Endothelial cell (in vitro differentiated cells): ENCODE results near the gene KY. TPM values are rescaled to one million over a fixed set of nuclear protein-coding genes. Genes with fewer than 3 reads are reported as not detected.
"Not testable (repeated sequence)": the region's sequence is repeated elsewhere in the genome, so short reads cannot be mapped to it uniquely, and the experiment has no call there.

Experiments
- DNase-seq: peaks from one replicate; pipeline ENCODE4 v3.0.0; 2021; ENCODE audit warnings: low spot score
- H3K27ac Mint-ChIP-seq: one replicate; pipeline ENCODE4 v1.8.0; 2021; ENCODE audit warnings: mixed read lengths, inconsistent platforms; ENCODE audit not compliant: unreplicated experiment
- H3K27me3 Mint-ChIP-seq: one replicate; pipeline ENCODE4 v1.8.0; 2021; ENCODE audit warnings: mild to moderate bottlenecking, moderate library complexity, mixed read lengths, inconsistent platforms; ENCODE audit not compliant: unreplicated experiment
- H3K36me3 Mint-ChIP-seq: one replicate; pipeline ENCODE4 v1.8.0; 2021; ENCODE audit warnings: mild to moderate bottlenecking, low read depth, mixed read lengths, inconsistent platforms; ENCODE audit not compliant: unreplicated experiment
- H3K4me1 Mint-ChIP-seq: one replicate; pipeline ENCODE4 v1.8.0; 2021; ENCODE audit warnings: mild to moderate bottlenecking, mixed read lengths, inconsistent platforms; ENCODE audit not compliant: unreplicated experiment
- H3K4me3 Mint-ChIP-seq: one replicate; pipeline ENCODE4 v1.8.0; 2021; ENCODE audit warnings: mild to moderate bottlenecking, mixed read lengths, inconsistent platforms; ENCODE audit not compliant: unreplicated experiment
- H3K9me3 Mint-ChIP-seq: one replicate; pipeline ENCODE4 v1.8.0; 2021; ENCODE audit warnings: mixed read lengths, inconsistent platforms; ENCODE audit not compliant: unreplicated experiment
- total RNA-seq: library from RNA; stranded (reverse); fragmentation: NEBNext Ultra II Directional; extraction: Animal tissue kit (Norgen Biotek cat#: 25700); gene quantifications from one replicate; pipeline ENCODE4 v1.2.1, GENCODE V29; 2021; ENCODE audit not compliant: unreplicated experiment
- TF ChIP-seq, protein P1 (sequence below): fragments of 200-600 bp; sonication (generic); IDR thresholded peaks from one replicate; pipeline ENCODE4 v1.5.0; 2021; ENCODE audit warnings: antibody characterized with exemption; ENCODE audit not compliant: unreplicated experiment

KY gene
- total RNA-seq, 1 donor from 2014 or later: not detected

DNA sequence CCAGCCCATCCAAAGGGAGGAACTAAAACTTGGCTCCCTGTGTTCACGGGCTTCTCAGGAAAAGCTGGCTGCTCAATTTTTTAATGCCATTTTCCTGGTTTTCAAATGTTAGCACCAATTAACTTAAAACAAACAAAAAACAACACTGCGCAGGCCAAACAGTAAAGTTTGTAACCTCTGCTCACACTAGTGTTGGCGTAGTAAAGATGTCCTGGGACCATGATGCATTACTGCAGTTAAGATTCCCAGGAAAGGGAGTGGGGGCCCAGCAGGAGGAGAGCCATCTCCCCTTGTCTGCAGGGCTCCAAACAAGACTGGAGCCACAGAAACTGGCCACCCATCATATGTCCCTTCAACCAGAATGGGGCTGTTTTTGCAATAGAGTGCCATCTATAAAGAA, 74.0 kb downstream of the KY start:
- Mint-ChIP-seq H3K9me3 (no peaks in the 10 kb centered on the region), H3K27ac (no peak overlapping the region), H3K4me3 (no peak overlapping the region), H3K4me1 (peaks cover 5% of the 10 kb centered on the region), H3K36me3 (no peaks in the 10 kb centered on the region), H3K27me3 (peaks cover 3% of the 10 kb centered on the region)
- TF ChIP-seq, protein P1, sequence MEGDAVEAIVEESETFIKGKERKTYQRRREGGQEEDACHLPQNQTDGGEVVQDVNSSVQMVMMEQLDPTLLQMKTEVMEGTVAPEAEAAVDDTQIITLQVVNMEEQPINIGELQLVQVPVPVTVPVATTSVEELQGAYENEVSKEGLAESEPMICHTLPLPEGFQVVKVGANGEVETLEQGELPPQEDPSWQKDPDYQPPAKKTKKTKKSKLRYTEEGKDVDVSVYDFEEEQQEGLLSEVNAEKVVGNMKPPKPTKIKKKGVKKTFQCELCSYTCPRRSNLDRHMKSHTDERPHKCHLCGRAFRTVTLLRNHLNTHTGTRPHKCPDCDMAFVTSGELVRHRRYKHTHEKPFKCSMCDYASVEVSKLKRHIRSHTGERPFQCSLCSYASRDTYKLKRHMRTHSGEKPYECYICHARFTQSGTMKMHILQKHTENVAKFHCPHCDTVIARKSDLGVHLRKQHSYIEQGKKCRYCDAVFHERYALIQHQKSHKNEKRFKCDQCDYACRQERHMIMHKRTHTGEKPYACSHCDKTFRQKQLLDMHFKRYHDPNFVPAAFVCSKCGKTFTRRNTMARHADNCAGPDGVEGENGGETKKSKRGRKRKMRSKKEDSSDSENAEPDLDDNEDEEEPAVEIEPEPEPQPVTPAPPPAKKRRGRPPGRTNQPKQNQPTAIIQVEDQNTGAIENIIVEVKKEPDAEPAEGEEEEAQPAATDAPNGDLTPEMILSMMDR: no peak
- no peak for DNase-seq

GRCh38 chr3:134576426-134576825, 74.4 kb downstream of the KY start:
- DNase-seq: no peak
- peaks cover 3% of the 10 kb centered on the region for H3K27me3 Mint-ChIP-seq
- no peak overlapping the region for H3K27ac Mint-ChIP-seq
- H3K36me3 Mint-ChIP-seq: no peaks in the 10 kb centered on the region
- peaks cover 5% of the 10 kb centered on the region for H3K4me1 Mint-ChIP-seq
- H3K4me3 Mint-ChIP-seq: no peak overlapping the region
- TF ChIP-seq, protein P1: no peak
- H3K9me3 Mint-ChIP-seq: no peaks in the 10 kb centered on the region

- H3K27me3 Mint-ChIP-seq, H3K9me3 Mint-ChIP-seq, H3K4me3 Mint-ChIP-seq, H3K4me1 Mint-ChIP-seq, H3K27ac Mint-ChIP-seq, DNase-seq: not testable (repeated sequence)
- H3K36me3 Mint-ChIP-seq: peaks cover 21% of the 10 kb centered on the region
These were observed 80.9 kb downstream of the KY start for GRCh38 chr3:134569899-134570298.

GRCh38 chr3:134568790-134569189, 82.0 kb downstream of the KY start:
- no peak for DNase-seq
- Mint-ChIP-seq H3K27me3 (peaks cover 3% of the 10 kb centered on the region), H3K9me3 (peaks cover 9% of the 10 kb centered on the region), H3K4me1 (no peaks in the 10 kb centered on the region), H3K36me3 (peaks cover 23% of the 10 kb centered on the region), H3K4me3 (no peak overlapping the region), H3K27ac (no peak overlapping the region)
- TF ChIP-seq, protein P1: no peak

DNA sequence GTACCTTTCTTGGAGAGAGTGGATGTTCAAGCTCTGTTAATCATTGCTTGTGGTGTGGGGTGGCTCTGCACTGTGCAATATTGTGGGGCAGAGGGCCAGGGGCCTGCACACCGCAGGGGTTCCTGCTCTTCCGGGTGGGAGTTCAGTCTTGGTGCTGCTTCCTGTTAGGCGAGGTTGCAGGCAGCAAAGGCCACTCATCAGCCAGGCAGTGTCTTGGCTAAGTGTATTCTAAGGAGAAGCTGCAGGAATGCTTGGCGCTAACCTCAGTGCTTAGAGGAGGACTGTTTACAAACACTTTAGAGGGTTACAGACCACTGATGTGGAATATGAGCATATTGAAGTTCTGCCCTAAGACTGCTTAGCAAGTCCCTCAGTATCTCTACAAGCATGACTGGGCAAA, 83.2 kb downstream of the KY start:
- H3K36me3 Mint-ChIP-seq: peaks cover 24% of the 10 kb centered on the region
- H3K4me3 Mint-ChIP-seq: no peak overlapping the region
- H3K9me3 Mint-ChIP-seq: peaks cover 9% of the 10 kb centered on the region
- no peak for DNase-seq
- TF ChIP-seq, protein P1: no peak
- peaks cover 4% of the 10 kb centered on the region for H3K27me3 Mint-ChIP-seq
- peaks cover 6% of the 10 kb centered on the region for H3K4me1 Mint-ChIP-seq
- H3K27ac Mint-ChIP-seq: no peak overlapping the region

DNA sequence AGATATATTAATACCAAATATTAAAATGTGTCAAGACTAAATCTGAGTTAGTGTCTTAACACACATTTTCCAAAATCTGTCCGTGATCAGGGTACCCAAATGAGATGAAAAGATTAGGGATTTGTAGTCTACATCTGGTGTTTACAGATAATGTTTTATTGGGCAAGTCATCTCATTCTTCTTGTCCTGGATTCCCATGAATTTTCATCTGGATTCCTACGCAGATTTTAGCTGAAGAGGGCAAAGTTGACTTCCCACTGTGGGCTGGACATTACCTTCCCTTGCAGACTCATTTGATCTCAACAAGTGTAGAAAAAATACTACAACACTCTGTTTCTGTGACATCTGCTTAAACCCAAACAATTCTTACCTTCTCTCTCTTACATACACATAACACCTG, 85.8 kb downstream of the KY start:
- DNase-seq: no peak
- H3K27me3 Mint-ChIP-seq: peaks cover 1% of the 10 kb centered on the region
- H3K4me1 Mint-ChIP-seq: peaks cover 10% of the 10 kb centered on the region
- TF ChIP-seq, protein P1: no peak
- H3K36me3 Mint-ChIP-seq: peaks cover 18% of the 10 kb centered on the region
- no peak overlapping the region for H3K27ac Mint-ChIP-seq
- H3K4me3 Mint-ChIP-seq: no peak overlapping the region
- peaks cover 3% of the 10 kb centered on the region for H3K9me3 Mint-ChIP-seq
